ENCODE measurements around the gene NOTCH4. TPM values are rescaled to one million over a fixed set of nuclear protein-coding genes. Genes with fewer than 3 reads are reported as not detected.
"Not testable (repeated sequence)": the region's sequence is repeated elsewhere in the genome, so short reads cannot be mapped to it uniquely, and the experiment has no call there.

Gene NOTCH4
- total RNA-seq: 2.4 and 2.9 TPM in 2 replicates

DNA sequence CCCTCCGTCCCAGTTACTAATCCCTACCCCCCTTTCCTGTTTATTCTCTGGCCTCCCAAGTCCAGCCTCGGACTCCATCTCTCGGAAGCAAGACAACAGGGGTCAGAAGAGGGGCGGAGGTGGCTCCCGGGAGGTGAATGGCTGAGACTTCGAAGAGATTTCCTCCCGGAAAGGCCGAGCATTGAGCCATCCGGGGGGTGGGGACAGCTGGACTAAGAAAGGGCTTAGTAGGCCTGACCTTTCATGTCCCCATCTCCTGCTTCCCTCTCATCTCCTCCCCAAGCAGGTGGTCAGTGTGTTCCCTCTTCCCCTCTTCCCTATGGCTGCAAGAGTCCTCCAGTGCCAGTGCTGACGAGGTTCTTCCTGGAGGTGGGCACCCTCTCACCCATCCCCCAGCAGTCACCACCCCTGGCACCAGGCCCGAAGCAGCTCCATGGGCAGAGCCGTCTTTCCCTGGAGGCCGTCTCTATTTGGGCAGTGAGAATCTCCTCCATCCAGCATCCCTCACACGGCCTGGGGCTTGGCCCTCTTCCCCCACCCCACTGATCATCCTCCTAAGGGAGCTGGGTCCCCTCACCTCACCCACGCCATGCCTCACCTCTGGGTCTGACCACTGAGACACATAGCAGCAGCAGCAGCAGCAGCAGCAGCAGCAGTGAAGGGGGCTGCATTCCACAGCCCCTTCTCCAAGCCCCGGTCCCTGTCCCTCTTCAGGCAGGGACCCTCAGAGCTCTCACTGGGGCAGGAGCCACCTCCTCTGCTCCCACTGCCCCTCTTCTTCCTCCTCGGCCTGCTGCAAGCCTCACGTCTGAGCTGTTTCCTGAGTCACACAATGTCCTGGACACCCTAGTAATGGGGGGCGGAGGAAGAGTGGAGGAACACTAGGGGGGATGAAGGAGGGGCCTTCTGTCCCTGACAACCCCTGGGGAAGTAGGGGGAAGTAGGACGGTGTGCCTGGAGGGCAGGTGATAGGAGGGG is at the start of gene NOTCH4:
TSS of gene NOTCH4 (minus strand) at position 810 of the 978 bp plus-strand sequence. CDS start at position 671, 139 bp downstream.
- no peak for DNase-seq (ENCODE audit: low read depth)
- H3K27me3 ChIP-seq (ENCODE audit: control insufficient read depth, insufficient read depth, low read length): peaks cover 4% of the 10 kb centered on the region
- no peak for TF ChIP-seq CTCF (IDR thresholded peaks at IDR 0.05; ENCODE audit: insufficient read depth, low read length, poor library complexity, severe bottlenecking)

DNA sequence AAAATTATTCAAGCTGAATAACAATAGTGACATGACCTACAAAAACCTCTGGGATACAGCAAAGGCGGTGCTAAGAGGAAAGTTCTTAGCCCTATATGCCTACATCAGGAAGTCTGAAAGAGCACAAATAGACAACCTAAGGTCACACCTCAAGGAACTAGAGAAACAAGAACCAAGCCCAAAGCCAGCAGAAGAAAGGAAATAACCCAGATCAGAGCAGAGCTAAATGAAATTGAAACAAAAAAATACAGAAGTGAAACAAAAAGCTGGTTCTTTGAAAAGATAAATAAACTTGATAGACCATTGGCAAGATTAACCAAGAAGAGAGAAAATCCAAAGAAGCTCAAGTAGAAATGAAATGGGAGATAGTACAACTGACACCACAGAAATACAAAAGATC is 47.6 kb upstream of the NOTCH4 start:
- no peak for TF ChIP-seq CTCF (IDR thresholded peaks at IDR 0.05; ENCODE audit: insufficient read depth, low read length, poor library complexity, severe bottlenecking)
- Histone ChIP-seq H3K27me3 (ENCODE audit: control insufficient read depth, insufficient read depth, low read length) (no peaks in the 10 kb centered on the region), H3K4me3 (ENCODE audit: low read depth, low read length) (no peak overlapping the region), H3K36me3 (ENCODE audit: control insufficient read depth, insufficient read depth, low read length) (no peaks in the 10 kb centered on the region)
- no peak for DNase-seq (ENCODE audit: low read depth)

More for the DNA sequence above, at the start of gene NOTCH4:
- no peaks in the 10 kb centered on the region for H3K36me3 ChIP-seq (ENCODE audit: control insufficient read depth, insufficient read depth, low read length)
- H3K4me3 ChIP-seq (ENCODE audit: low read depth, low read length): no peak within 1 kb of the TSS

DNA sequence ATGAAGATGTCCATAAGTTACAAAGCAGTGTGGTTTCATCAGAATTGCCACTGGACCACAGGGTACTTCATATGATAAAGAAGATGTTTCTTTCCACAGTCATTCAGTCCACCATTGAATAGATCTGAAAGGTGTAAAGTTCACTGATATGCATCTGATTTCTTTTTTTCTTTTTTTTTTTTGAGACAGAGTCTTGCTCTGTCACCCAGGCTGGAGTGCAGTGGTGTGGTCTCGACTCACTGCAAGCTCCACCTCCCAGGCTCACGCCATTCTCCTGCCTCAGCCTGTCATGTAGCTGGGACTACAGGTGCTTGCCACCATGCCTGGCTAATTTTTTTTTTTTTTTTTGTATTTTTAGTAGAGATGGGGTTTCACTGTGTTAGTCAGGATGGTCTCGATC is 44.6 kb upstream of the NOTCH4 start:
- not testable (repeated sequence) for H3K27me3 ChIP-seq (ENCODE audit: control insufficient read depth, insufficient read depth, low read length); H3K4me3 ChIP-seq (ENCODE audit: low read depth, low read length); H3K36me3 ChIP-seq (ENCODE audit: control insufficient read depth, insufficient read depth, low read length); DNase-seq (ENCODE audit: low read depth)

DNA sequence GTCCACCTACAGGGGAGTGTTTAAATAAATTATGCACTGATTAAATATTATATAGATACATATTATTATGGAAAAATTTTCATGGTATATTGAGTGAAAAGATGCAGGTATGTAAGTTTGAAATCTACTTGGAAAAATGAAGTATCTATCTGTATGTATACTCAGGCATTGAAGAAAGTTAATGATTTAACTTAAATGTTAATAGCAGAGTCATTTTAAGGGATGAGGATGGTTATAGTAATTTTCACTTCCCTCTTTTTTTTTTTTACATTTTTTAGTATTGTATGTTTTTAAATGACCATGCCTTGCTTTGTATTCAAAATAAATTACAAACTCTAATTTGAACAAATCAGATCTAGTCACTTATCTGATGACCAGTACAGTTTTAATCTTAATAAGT is 43.2 kb upstream of the NOTCH4 start:
- H3K36me3 ChIP-seq (ENCODE audit: control insufficient read depth, insufficient read depth, low read length): no peaks in the 10 kb centered on the region
- H3K4me3 ChIP-seq (ENCODE audit: low read depth, low read length): no peak overlapping the region
- TF ChIP-seq CTCF (IDR thresholded peaks at IDR 0.05; ENCODE audit: insufficient read depth, low read length, poor library complexity, severe bottlenecking): no peak
- no peaks in the 10 kb centered on the region for H3K27me3 ChIP-seq (ENCODE audit: control insufficient read depth, insufficient read depth, low read length)
- DNase-seq (ENCODE audit: low read depth): no peak

DNA sequence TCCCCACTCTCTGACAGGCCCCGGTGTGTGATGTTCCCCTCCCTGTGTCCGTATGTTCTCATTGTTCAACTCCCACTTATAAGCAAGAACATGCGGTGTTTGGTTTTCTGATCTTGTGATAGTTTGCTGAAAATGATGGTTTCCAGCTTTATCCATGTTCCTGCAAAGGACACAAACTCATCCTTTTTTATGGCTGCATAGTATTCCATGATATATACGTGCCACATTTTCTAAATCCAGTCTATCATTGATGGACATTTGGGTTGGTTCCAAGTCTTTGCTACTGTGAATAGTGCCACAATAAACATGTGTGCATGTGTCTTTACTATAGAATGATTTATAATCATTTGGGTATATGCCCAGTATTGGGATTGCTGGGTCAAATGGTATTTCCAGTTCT is 33.4 kb upstream of the NOTCH4 start:
- not testable (repeated sequence) for H3K4me3 ChIP-seq (ENCODE audit: low read depth, low read length); DNase-seq (ENCODE audit: low read depth); H3K27me3 ChIP-seq (ENCODE audit: control insufficient read depth, insufficient read depth, low read length); H3K36me3 ChIP-seq (ENCODE audit: control insufficient read depth, insufficient read depth, low read length)

DNA sequence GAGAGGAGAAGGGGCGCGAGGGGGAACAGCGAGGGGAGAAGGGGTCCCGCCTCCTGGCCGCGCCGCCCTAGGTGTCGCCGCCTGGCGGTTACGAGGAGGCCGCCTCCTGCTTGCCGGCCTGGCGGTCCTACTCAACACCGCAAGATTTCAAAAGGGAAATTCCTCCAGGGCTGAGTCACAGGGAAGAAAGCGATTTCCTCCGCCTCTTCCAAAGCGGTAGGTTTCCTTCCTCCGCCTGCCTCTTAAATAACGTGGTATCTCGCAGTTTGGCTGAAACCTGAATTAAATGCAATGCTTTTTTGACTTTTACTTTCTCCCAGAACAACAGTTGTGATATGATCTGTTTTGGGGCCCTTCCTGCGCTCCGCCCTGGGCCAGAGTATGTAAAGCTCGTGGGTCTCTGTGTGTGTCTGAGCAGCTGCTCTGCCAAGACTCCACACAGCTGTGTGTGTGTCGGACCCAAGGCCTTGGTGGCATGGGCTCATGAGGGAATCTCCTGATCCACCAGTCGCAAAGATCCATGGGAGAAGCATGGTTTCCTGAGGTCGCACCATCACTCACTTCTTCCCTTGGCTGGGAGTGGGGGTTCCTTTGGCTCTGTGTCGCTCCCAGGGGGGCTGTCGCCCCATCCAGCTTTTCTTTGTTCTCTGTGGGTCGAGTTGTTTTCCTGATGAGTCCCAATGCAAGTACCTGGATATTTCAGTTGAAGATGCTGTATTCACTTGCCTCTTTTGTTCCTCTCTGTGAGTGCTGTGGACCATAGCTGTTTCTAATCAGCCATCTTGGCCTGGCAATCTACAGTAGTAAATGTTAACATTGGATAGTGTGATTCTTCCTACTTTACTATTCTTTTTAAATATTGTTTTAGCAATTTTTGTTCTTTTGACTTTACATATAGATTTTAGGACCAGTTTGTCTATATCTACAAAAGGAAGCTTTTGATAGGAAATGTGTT is 31.6 kb upstream of the NOTCH4 start:
- DNase-seq (ENCODE audit: low read depth): peak; percentile 70
- H3K4me3 ChIP-seq (ENCODE audit: low read depth, low read length): peak overlapping the region; percentile 41
- H3K27me3 ChIP-seq (ENCODE audit: control insufficient read depth, insufficient read depth, low read length): no peaks in the 10 kb centered on the region
- TF ChIP-seq CTCF (IDR thresholded peaks at IDR 0.05; ENCODE audit: insufficient read depth, low read length, poor library complexity, severe bottlenecking): peak; percentile 91
- H3K36me3 ChIP-seq (ENCODE audit: control insufficient read depth, insufficient read depth, low read length): no peaks in the 10 kb centered on the region

Data from kidney epithelial cell (primary cell).